HG03139 (cell line): ENCODE data around the gene FNDC3B.
"Not testable (repeated sequence)": the region's sequence is repeated elsewhere in the genome, so short reads cannot be mapped to it uniquely, and the experiment has no call there.

ENCODE experiments used
- ATAC-seq: cut with Tn5 transposase; IDR thresholded peaks from one replicate; pipeline ENCODE4 v1.9.1; 2021; ENCODE audit not compliant: unreplicated experiment

Gene FNDC3B

GRCh38 chr3:172031996-172032395 is 7.4 kb upstream of the FNDC3B start:
- no peak for ATAC-seq

- ATAC-seq: no peak
Observed at GRCh38 chr3:172033396-172033795, 6.0 kb upstream of the FNDC3B start.

GRCh38 chr3:172034786-172035685 is 4.3 kb upstream of the FNDC3B start:
- no peak for ATAC-seq

GRCh38 chr3:172036541-172037215 is 2.7 kb upstream of the FNDC3B start:
- no peak for ATAC-seq

- no peak for ATAC-seq
Observed at GRCh38 chr3:172038798-172039435, 461 bp upstream of the FNDC3B start.

GRCh38 chr3:172040078-172040980 is 951 bp downstream of the FNDC3B start:
- ATAC-seq: peak; percentile 26

- ATAC-seq: no peak
Observed at GRCh38 chr3:172040981-172041963, 1.9 kb downstream of the FNDC3B start.

GRCh38 chr3:172042136-172042662 is 2.8 kb downstream of the FNDC3B start:
- no peak for ATAC-seq

GRCh38 chr3:172042663-172043179 is 3.3 kb downstream of the FNDC3B start:
- ATAC-seq: not testable (repeated sequence)

GRCh38 chr3:172043233-172043632 is 3.9 kb downstream of the FNDC3B start:
- ATAC-seq: no peak

- no peak for ATAC-seq
Observed at GRCh38 chr3:172043766-172044165, 4.4 kb downstream of the FNDC3B start.

GRCh38 chr3:172044833-172045585 is 5.6 kb downstream of the FNDC3B start:
- ATAC-seq: no peak

GRCh38 chr3:172046268-172046915 is 7.0 kb downstream of the FNDC3B start:
- no peak for ATAC-seq

- ATAC-seq: no peak
Observed at GRCh38 chr3:172047567-172048115, 8.3 kb downstream of the FNDC3B start.

- no peak for ATAC-seq
Observed at GRCh38 chr3:172048599-172048998, 9.2 kb downstream of the FNDC3B start.

- ATAC-seq: no peak
Observed at GRCh38 chr3:172051310-172051956, 12.1 kb downstream of the FNDC3B start.

- ATAC-seq: no peak
Observed at GRCh38 chr3:172051957-172052354, 12.6 kb downstream of the FNDC3B start.
